ENCODE results near the gene DOCK9. TPM values are rescaled to one million over a fixed set of nuclear protein-coding genes. Genes with fewer than 3 reads are reported as not detected.

Gene DOCK9
- total and polyA plus RNA-seq, 9 donors, result 31.0 to 75.3 (median 45.4) TPM

- WGBS, 3 donors, result 86 to 91% (median 90%) methylated on average over 3 of the region's 3 CpGs
- peaks cover 9% of the 10 kb centered on the region for H3K4me1 ChIP-seq (ENCODE audit: insufficient read depth)
- no peaks in the 10 kb centered on the region for H3K36me3 ChIP-seq
- intact Hi-C loops (cut with DNase I), result no loop called here
- H3K4me3 ChIP-seq, result no peak overlapping the region
- no peaks in the 10 kb centered on the region for H3K9me3 ChIP-seq
- DNase-seq, result no peak
- H3K27me3 ChIP-seq, result no peaks in the 10 kb centered on the region
- TF ChIP-seq CTCF (IDR thresholded peaks at IDR 0.05), result no peak
- no peak for TF ChIP-seq POLR2A (IDR thresholded peaks at IDR 0.05)
- no peak for TF ChIP-seq EP300 (IDR thresholded peaks at IDR 0.05)
- H3K27ac ChIP-seq, result no peak overlapping the region
These were observed 39.1 kb downstream of the DOCK9 start for GRCh38 chr13:98938801-98939200.

GRCh38 chr13:98937911-98938381 is 39.9 kb downstream of the DOCK9 start:
- intact Hi-C loops (cut with DNase I), result no loop called here
- Histone ChIP-seq H3K9me3 (no peaks in the 10 kb centered on the region), H3K4me1 (ENCODE audit: insufficient read depth) (peaks cover 9% of the 10 kb centered on the region), H3K36me3 (no peaks in the 10 kb centered on the region), H3K4me3 (no peak overlapping the region), H3K27me3 (no peaks in the 10 kb centered on the region), H3K27ac (no peak overlapping the region)
- no peak for DNase-seq
- 40 to 49% (median 45%) methylated on average over 6 of the region's 6 CpGs for WGBS, 3 donors
- TF ChIP-seq EP300 (IDR thresholded peaks at IDR 0.05), result no peak
- no peak for TF ChIP-seq CTCF (IDR thresholded peaks at IDR 0.05)
- TF ChIP-seq POLR2A (IDR thresholded peaks at IDR 0.05), result no peak

GRCh38 chr13:98934243-98934642 is 43.6 kb downstream of the DOCK9 start:
- Histone ChIP-seq H3K4me3 (no peak overlapping the region), H3K36me3 (no peaks in the 10 kb centered on the region), H3K27me3 (no peaks in the 10 kb centered on the region), H3K4me1 (ENCODE audit: insufficient read depth) (peaks cover 3% of the 10 kb centered on the region), H3K9me3 (no peaks in the 10 kb centered on the region), H3K27ac (no peak overlapping the region)
- TF ChIP-seq POLR2A (IDR thresholded peaks at IDR 0.05), result no peak
- TF ChIP-seq EP300 (IDR thresholded peaks at IDR 0.05), result no peak
- no peak for TF ChIP-seq CTCF (IDR thresholded peaks at IDR 0.05)
- DNase-seq, result no peak
- 93 to 99% (median 94%) methylated on average over 3 of the region's 3 CpGs for WGBS, 3 donors
- intact Hi-C loops (cut with DNase I), result no loop called here

GRCh38 chr13:98930151-98930591 is 47.7 kb downstream of the DOCK9 start:
- TF ChIP-seq CTCF (IDR thresholded peaks at IDR 0.05) (no peak), POLR2A (IDR thresholded peaks at IDR 0.05) (no peak), EP300 (IDR thresholded peaks at IDR 0.05) (no peak)
- WGBS, 3 donors, result 68 to 86% (median 76%) methylated on average over 8 of the region's 8 CpGs
- no peaks in the 10 kb centered on the region for H3K9me3 ChIP-seq
- H3K27me3 ChIP-seq, result no peaks in the 10 kb centered on the region
- H3K27ac ChIP-seq, result no peak overlapping the region
- H3K36me3 ChIP-seq, result no peaks in the 10 kb centered on the region
- H3K4me1 ChIP-seq (ENCODE audit: insufficient read depth), result peaks cover 1% of the 10 kb centered on the region
- intact Hi-C loops (cut with DNase I), result no loop called here
- DNase-seq, result no peak
- H3K4me3 ChIP-seq, result no peak overlapping the region

All from ovary (tissue), 9 donors.